Fibroblast of lung (primary cell): ENCODE data around the gene TMEM259. TPM values are rescaled to one million over a fixed set of nuclear protein-coding genes. Genes with fewer than 3 reads are reported as not detected.

Experiments used
- DNase-seq, 2 donors: peaks; one replicate each; pipeline versions ENCODE4 v3.0.0 to v3.0.0-alpha.2; 2010; ENCODE audit warnings: low read depth in 2 of 2
- H2AFZ ChIP-seq: 2 replicates; pipeline ENCODE4 v1.5.1; 2012; ENCODE audit warnings: low read length, control low read depth, inconsistent platforms
- H3K27ac ChIP-seq: 2 replicates; pipeline ENCODE4 v1.5.1; 2011; ENCODE audit warnings: low read length, control low read depth; ENCODE audit not compliant: insufficient read depth
- H3K27me3 ChIP-seq: 2 replicates; pipeline ENCODE4 v1.5.1; 2011; ENCODE audit warnings: mild to moderate bottlenecking, low read length; ENCODE audit not compliant: control insufficient read depth, insufficient read depth
- H3K36me3 ChIP-seq: 2 replicates; pipeline ENCODE4 v1.5.1; 2011; ENCODE audit warnings: low read length; ENCODE audit not compliant: control insufficient read depth, insufficient read depth
- H3K4me1 ChIP-seq: 2 replicates; pipeline ENCODE4 v1.5.1; 2011; ENCODE audit warnings: low read length; ENCODE audit not compliant: control insufficient read depth, insufficient read depth; ENCODE audit errors: extremely low read depth
- H3K4me2 ChIP-seq: 2 replicates; pipeline ENCODE4 v1.5.1; 2011; ENCODE audit warnings: low read length, control low read depth; ENCODE audit not compliant: insufficient read depth; ENCODE audit errors: extremely low read depth
- H3K4me3 ChIP-seq, 4 experiments: fragments of 200-600 bp in 1 of 4; sonication (generic) in 1 of 4; replicated peaks in 1 of 4; 2 replicates each; pipeline ENCODE4 v1.5.1; 2011 to 2016; ENCODE audit warnings: low read length in 4 of 4, low read depth in 3 of 4, mild to moderate bottlenecking in 3 of 4, control low read depth in 2 of 4, inconsistent platforms in 1 of 4, mixed read lengths in 1 of 4; ENCODE audit not compliant: insufficient read depth in 1 of 4; ENCODE audit errors: control extremely low read depth in 1 of 4
- H3K79me2 ChIP-seq: 2 replicates; pipeline ENCODE4 v1.5.1; 2012; ENCODE audit warnings: mild to moderate bottlenecking, low read length, inconsistent platforms; ENCODE audit not compliant: control insufficient read depth, insufficient read depth
- H3K9ac ChIP-seq: 2 replicates; pipeline ENCODE4 v1.5.1; 2011; ENCODE audit warnings: mild to moderate bottlenecking, low read length, control low read depth; ENCODE audit not compliant: insufficient read depth
- H3K9me3 ChIP-seq: 2 replicates; pipeline ENCODE4 v1.5.1; 2012; ENCODE audit warnings: low read depth, low read length; ENCODE audit not compliant: control insufficient read depth, insufficient read depth
- H4K20me1 ChIP-seq: 2 replicates; pipeline ENCODE4 v1.5.1; 2011; ENCODE audit warnings: low read length; ENCODE audit not compliant: control insufficient read depth, insufficient read depth; ENCODE audit errors: extremely low read depth
- CTCF ChIP-seq, 2 donors: IDR thresholded peaks in 1 of 2; conservative IDR thresholded peaks in 1 of 2; 1 replicate in 1 of 2; 2 replicates in 1 of 2; pipeline ENCODE4 v1.5.1; 2011 to 2012; ENCODE audit warnings: low read length in 2 of 2, control low read depth in 1 of 2, inconsistent platforms in 1 of 2, low read depth in 1 of 2, mild to moderate bottlenecking in 1 of 2
- EZH2 ChIP-seq: IDR thresholded peaks from 2 replicates; pipeline ENCODE4 v1.5.1; 2012; ENCODE audit warnings: low read length, control low read depth, mild to moderate bottlenecking; ENCODE audit errors: missing control alignments
- polyA plus RNA-seq, 2 donors: library from polyadenylated mRNA; depleted of rRNA in 1 of 2; stranded (reverse) in 1 of 2; unstranded in 1 of 2; fragments of >200 nt; gene quantifications; 2 replicates each; pipeline ENCODE4 v1.2.1, GENCODE V29; 2011 to 2012; ENCODE audit warnings: missing spikeins in 1 of 2
- total RNA-seq: library from RNA; depleted of rRNA; stranded (reverse); fragments of >200 nt; gene quantifications from 2 replicates; pipeline ENCODE4 v1.2.1, GENCODE V29; 2014

The TMEM259 gene
- total and polyA plus RNA-seq, 2 donors (not counting 1 experiment from before 2014, with no cell fraction given): 57.8 to 67.1 TPM

DNA sequence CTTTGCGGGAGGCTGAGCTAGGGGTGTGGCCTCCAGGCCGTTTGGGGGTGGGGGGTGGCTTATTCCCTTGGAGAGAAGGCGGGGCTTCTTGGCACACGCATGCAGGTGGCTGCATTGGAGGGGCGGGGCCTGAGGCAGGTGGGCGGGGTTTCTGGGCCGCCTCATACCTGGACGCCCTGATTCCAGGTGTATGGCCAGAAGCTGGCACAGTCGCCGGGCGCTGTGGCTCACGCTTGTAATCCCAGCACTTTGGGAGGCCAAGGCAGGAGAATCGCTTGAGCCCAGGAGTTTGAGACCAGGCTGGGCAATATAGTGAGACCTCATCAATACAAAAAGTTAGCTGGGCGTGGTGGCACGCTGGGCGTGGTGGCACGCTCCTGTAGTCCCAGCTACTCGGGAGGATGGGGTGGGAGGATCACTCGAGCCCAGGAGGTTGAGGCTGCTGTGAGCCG, 26.8 kb upstream of the TMEM259 start:
- Histone ChIP-seq H3K4me3 (no peak overlapping the region), H3K4me1 (peaks cover 5% of the 10 kb centered on the region), H3K27ac (no peak overlapping the region), H3K4me2 (no peak overlapping the region), H3K36me3 (peaks cover 2% of the 10 kb centered on the region), H3K79me2 (no peaks in the 10 kb centered on the region), H3K9ac (no peak overlapping the region), H3K27me3 (no peaks in the 10 kb centered on the region), H3K9me3 (no peaks in the 10 kb centered on the region), H2AFZ (no peak overlapping the region), H4K20me1 (no peaks in the 10 kb centered on the region)
- TF ChIP-seq EZH2 (no peak), CTCF (conservative IDR thresholded peaks at IDR 0.05 in 1 of 2, IDR thresholded peaks at IDR 0.05 in 1 of 2; ENCODE audit: low read depth in 1 of 2, low read length in 2 of 2) (no peak)
- DNase-seq: no peak

- TF ChIP-seq EZH2 (no peak), CTCF (conservative IDR thresholded peaks at IDR 0.05 in 1 of 2, IDR thresholded peaks at IDR 0.05 in 1 of 2; ENCODE audit: low read depth in 1 of 2, low read length in 2 of 2) (no peak)
- DNase-seq: no peak
- no peaks in the 10 kb centered on the region for H4K20me1 ChIP-seq
- peaks cover 10% of the 10 kb centered on the region for H3K4me1 ChIP-seq
- H3K4me2 ChIP-seq: no peak overlapping the region
- H3K9ac ChIP-seq: no peak overlapping the region
- H3K27me3 ChIP-seq: no peaks in the 10 kb centered on the region
- no peak overlapping the region for H3K4me3 ChIP-seq
- H3K36me3 ChIP-seq: peaks cover 2% of the 10 kb centered on the region
- H3K9me3 ChIP-seq: no peaks in the 10 kb centered on the region
- H3K27ac ChIP-seq: no peak overlapping the region
- H3K79me2 ChIP-seq: no peaks in the 10 kb centered on the region
- no peak overlapping the region for H2AFZ ChIP-seq
These were observed 26.1 kb upstream of the TMEM259 start for GRCh38 chr19:1046836-1047695.

- peaks cover 2% of the 10 kb centered on the region for H3K36me3 ChIP-seq
- no peaks in the 10 kb centered on the region for H3K27me3 ChIP-seq
- no peak for DNase-seq
- H4K20me1 ChIP-seq: no peaks in the 10 kb centered on the region
- TF ChIP-seq EZH2 (no peak), CTCF (conservative IDR thresholded peaks at IDR 0.05 in 1 of 2, IDR thresholded peaks at IDR 0.05 in 1 of 2; ENCODE audit: low read depth in 1 of 2, low read length in 2 of 2) (no peak)
- H3K4me2 ChIP-seq: no peak overlapping the region
- no peaks in the 10 kb centered on the region for H3K9me3 ChIP-seq
- no peak overlapping the region for H3K4me3 ChIP-seq
- H3K4me1 ChIP-seq: peaks cover 16% of the 10 kb centered on the region
- H3K9ac ChIP-seq: no peak overlapping the region
- H3K79me2 ChIP-seq: no peaks in the 10 kb centered on the region
- no peak overlapping the region for H3K27ac ChIP-seq
- H2AFZ ChIP-seq: no peak overlapping the region
These were observed 25.2 kb upstream of the TMEM259 start for GRCh38 chr19:1046117-1046626.
